Activated naive CD8-positive, alpha-beta T cell treated with anti-CD3 and anti-CD28 coated beads for 36 hours (primary cell): ENCODE results near the gene GOLGA1. TPM values are rescaled to one million over a fixed set of nuclear protein-coding genes. Genes with fewer than 3 reads are reported as not detected.

Experiments used
- DNase-seq: peaks from one replicate; pipeline ENCODE4 v3.0.0; 2021
- H3K27ac Mint-ChIP-seq: one replicate; pipeline ENCODE4 v1.8.0; 2022; ENCODE audit warnings: mild to moderate bottlenecking, moderate library complexity, mixed read lengths
- H3K27me3 Mint-ChIP-seq: one replicate; pipeline ENCODE4 v1.8.0; 2022; ENCODE audit warnings: mild to moderate bottlenecking, mixed read lengths
- H3K36me3 Mint-ChIP-seq: one replicate; pipeline ENCODE4 v1.8.0; 2021; ENCODE audit warnings: mild to moderate bottlenecking, mixed read lengths
- H3K4me1 Mint-ChIP-seq: one replicate; pipeline ENCODE4 v1.8.0; 2021; ENCODE audit warnings: mixed read lengths
- H3K4me3 Mint-ChIP-seq: one replicate; pipeline ENCODE4 v1.8.0; 2022; ENCODE audit warnings: mild to moderate bottlenecking, moderate library complexity, mixed read lengths
- H3K9me3 Mint-ChIP-seq: one replicate; pipeline ENCODE4 v1.8.0; 2022; ENCODE audit warnings: mixed read lengths
- total RNA-seq, 2 experiments: library from RNA; stranded (reverse); gene quantifications; one replicate each; pipeline ENCODE4 v1.2.3, GENCODE V29; 2021

Gene GOLGA1
- total RNA-seq, 2 experiments from 2014 or later: 12.0 to 14.3 TPM

GRCh38 chr9:124880501-124880900, 60.4 kb downstream of the GOLGA1 start:
- Mint-ChIP-seq H3K27me3 (no peaks in the 10 kb centered on the region), H3K36me3 (peaks cover 15% of the 10 kb centered on the region), H3K4me1 (peaks cover 1% of the 10 kb centered on the region), H3K27ac (no peak overlapping the region), H3K9me3 (no peaks in the 10 kb centered on the region), H3K4me3 (no peak overlapping the region)
- no peak for DNase-seq

GRCh38 chr9:124879226-124879625, 61.7 kb downstream of the GOLGA1 start:
- no peak for DNase-seq
- Mint-ChIP-seq H3K27ac (no peak overlapping the region), H3K4me1 (peaks cover 2% of the 10 kb centered on the region), H3K27me3 (no peaks in the 10 kb centered on the region), H3K36me3 (peaks cover 17% of the 10 kb centered on the region), H3K4me3 (no peak overlapping the region), H3K9me3 (no peaks in the 10 kb centered on the region)

GRCh38 chr9:124878518-124878917, 62.4 kb downstream of the GOLGA1 start:
- Mint-ChIP-seq H3K36me3 (peaks cover 18% of the 10 kb centered on the region), H3K4me1 (peaks cover 4% of the 10 kb centered on the region), H3K9me3 (no peaks in the 10 kb centered on the region), H3K27me3 (no peaks in the 10 kb centered on the region), H3K4me3 (no peak overlapping the region), H3K27ac (no peak overlapping the region)
- no peak for DNase-seq

GRCh38 chr9:124878021-124878420, 62.9 kb downstream of the GOLGA1 start:
- Mint-ChIP-seq H3K27ac (no peak overlapping the region), H3K4me1 (peaks cover 8% of the 10 kb centered on the region), H3K4me3 (no peak overlapping the region), H3K9me3 (no peaks in the 10 kb centered on the region), H3K36me3 (peaks cover 22% of the 10 kb centered on the region), H3K27me3 (no peaks in the 10 kb centered on the region)
- no peak for DNase-seq

- peaks cover 28% of the 10 kb centered on the region for H3K36me3 Mint-ChIP-seq
- peaks cover 14% of the 10 kb centered on the region for H3K4me1 Mint-ChIP-seq
- H3K27ac Mint-ChIP-seq: no peak overlapping the region
- no peaks in the 10 kb centered on the region for H3K9me3 Mint-ChIP-seq
- H3K27me3 Mint-ChIP-seq: no peaks in the 10 kb centered on the region
- no peak for DNase-seq
- H3K4me3 Mint-ChIP-seq: no peak overlapping the region
These were observed 63.7 kb downstream of the GOLGA1 start for GRCh38 chr9:124877021-124877782.

GRCh38 chr9:124875501-124875900, 65.4 kb downstream of the GOLGA1 start:
- no peaks in the 10 kb centered on the region for H3K27me3 Mint-ChIP-seq
- H3K36me3 Mint-ChIP-seq: peaks cover 45% of the 10 kb centered on the region
- peaks cover 31% of the 10 kb centered on the region for H3K4me1 Mint-ChIP-seq
- no peak overlapping the region for H3K4me3 Mint-ChIP-seq
- H3K27ac Mint-ChIP-seq: no peak overlapping the region
- no peaks in the 10 kb centered on the region for H3K9me3 Mint-ChIP-seq
- no peak for DNase-seq

- DNase-seq: no peak
- Mint-ChIP-seq H3K36me3 (peaks cover 55% of the 10 kb centered on the region), H3K4me3 (no peak overlapping the region), H3K9me3 (no peaks in the 10 kb centered on the region), H3K27me3 (peaks cover 3% of the 10 kb centered on the region), H3K27ac (no peak overlapping the region), H3K4me1 (peaks cover 34% of the 10 kb centered on the region)
These were observed 67.2 kb downstream of the GOLGA1 start for GRCh38 chr9:124873664-124874063.

- H3K4me1 Mint-ChIP-seq: peaks cover 42% of the 10 kb centered on the region
- H3K36me3 Mint-ChIP-seq: peaks cover 62% of the 10 kb centered on the region
- H3K9me3 Mint-ChIP-seq: no peaks in the 10 kb centered on the region
- H3K27me3 Mint-ChIP-seq: peaks cover 3% of the 10 kb centered on the region
- DNase-seq: no peak
- peak overlapping the region; percentile 98 for H3K27ac Mint-ChIP-seq
- H3K4me3 Mint-ChIP-seq: peak overlapping the region; percentile 97
These were observed 69.7 kb downstream of the GOLGA1 start for GRCh38 chr9:124871156-124871561.

GRCh38 chr9:124870723-124871122, 70.2 kb downstream of the GOLGA1 start:
- peaks cover 3% of the 10 kb centered on the region for H3K27me3 Mint-ChIP-seq
- no peak for DNase-seq
- H3K4me1 Mint-ChIP-seq: peaks cover 42% of the 10 kb centered on the region
- H3K9me3 Mint-ChIP-seq: no peaks in the 10 kb centered on the region
- peaks cover 62% of the 10 kb centered on the region for H3K36me3 Mint-ChIP-seq
- peak overlapping the region; percentile 98 for H3K27ac Mint-ChIP-seq
- peak overlapping the region; percentile 97 for H3K4me3 Mint-ChIP-seq

- no peaks in the 10 kb centered on the region for H3K9me3 Mint-ChIP-seq
- H3K4me1 Mint-ChIP-seq: peaks cover 40% of the 10 kb centered on the region
- H3K27ac Mint-ChIP-seq: peak overlapping the region; percentile 98
- peaks cover 60% of the 10 kb centered on the region for H3K36me3 Mint-ChIP-seq
- peak overlapping the region; percentile 97 for H3K4me3 Mint-ChIP-seq
- peaks cover 3% of the 10 kb centered on the region for H3K27me3 Mint-ChIP-seq
- peak; percentile 90 for DNase-seq
These were observed 70.8 kb downstream of the GOLGA1 start for GRCh38 chr9:124869986-124870560.

- Mint-ChIP-seq H3K4me1 (peaks cover 40% of the 10 kb centered on the region), H3K9me3 (no peaks in the 10 kb centered on the region)
- DNase-seq: peak; percentile 49
These were observed 71.4 kb downstream of the GOLGA1 start for GRCh38 chr9:124869466-124869985.

GRCh38 chr9:124868511-124869465, 72.1 kb downstream of the GOLGA1 start:
- peak overlapping the region; percentile 98 for H3K27ac Mint-ChIP-seq
- H3K9me3 Mint-ChIP-seq: no peaks in the 10 kb centered on the region
- H3K36me3 Mint-ChIP-seq: peaks cover 53% of the 10 kb centered on the region
- peaks cover 40% of the 10 kb centered on the region for H3K4me1 Mint-ChIP-seq
- H3K4me3 Mint-ChIP-seq: peak overlapping the region; percentile 97
- peak; percentile 98 for DNase-seq
- peaks cover 3% of the 10 kb centered on the region for H3K27me3 Mint-ChIP-seq

More at GRCh38 chr9:124869466-124869985, 71.4 kb downstream of the GOLGA1 start:
- peaks cover 3% of the 10 kb centered on the region for H3K27me3 Mint-ChIP-seq
- H3K36me3 Mint-ChIP-seq: peaks cover 55% of the 10 kb centered on the region
- H3K27ac Mint-ChIP-seq: peak overlapping the region; percentile 98
- peak overlapping the region; percentile 97 for H3K4me3 Mint-ChIP-seq

GRCh38 chr9:124863371-124863871, 77.5 kb downstream of the GOLGA1 start:
- Mint-ChIP-seq H3K4me1 (peaks cover 33% of the 10 kb centered on the region), H3K27ac (peak overlapping the region; percentile 29), H3K36me3 (peaks cover 46% of the 10 kb centered on the region), H3K27me3 (no peaks in the 10 kb centered on the region), H3K9me3 (no peaks in the 10 kb centered on the region), H3K4me3 (peak overlapping the region; percentile 22)
- no peak for DNase-seq

GRCh38 chr9:124861342-124862229, 79.3 kb downstream of the GOLGA1 start, which contains the start of the genes ARPC5L and RPL35:
Gene ARPC5L (plus strand): TSS chr9:124862130. CDS start chr9:124869291, 7,161 bp downstream.
Gene RPL35 (minus strand): TSS chr9:124861957. CDS start chr9:124861912, 45 bp downstream.
- Mint-ChIP-seq H3K27ac (peak within 1 kb of the TSS; percentile 96), H3K36me3 (peaks cover 51% of the 10 kb centered on the region), H3K27me3 (no peaks in the 10 kb centered on the region), H3K4me1 (peaks cover 36% of the 10 kb centered on the region), H3K9me3 (no peaks in the 10 kb centered on the region), H3K4me3 (peak within 1 kb of the TSS; percentile 91)
- peak; percentile 98 for DNase-seq
